Natural killer cell (primary cell): Measurements from ENCODE around the gene SAMD9L. TPM values are rescaled to one million over a fixed set of nuclear protein-coding genes. Genes with fewer than 3 reads are reported as not detected.

ENCODE experiments used
- ATAC-seq, 3 donors: fragments of 150-1000 bp in 2 of 3; fragments of 200-7000 bp in 1 of 3; cut with Tn5 transposase; 1 replicate in 1 of 3; 2 replicates in 2 of 3; pipeline ENCODE4 v1.10.0; 2021; ENCODE audit warnings: mild to moderate bottlenecking in 2 of 3, moderate library complexity in 2 of 3
- DNase-seq, 2 donors: peaks; one replicate each; pipeline versions ENCODE4 v3.0.0 to v3.0.0-alpha.2; 2013 to 2021; ENCODE audit warnings: mixed read lengths in 1 of 2
- H3K27ac ChIP-seq: one replicate; pipeline ENCODE4 v1.5.1; 2013; ENCODE audit warnings: mild to moderate bottlenecking, low read length
- H3K27me3 ChIP-seq: one replicate; pipeline ENCODE4 v1.6.1; 2013; ENCODE audit warnings: low read length; ENCODE audit not compliant: control insufficient read depth, insufficient read depth
- H3K36me3 ChIP-seq: one replicate; pipeline ENCODE4 v1.6.1; 2013; ENCODE audit warnings: low read length; ENCODE audit not compliant: control insufficient read depth, insufficient read depth
- H3K4me1 ChIP-seq: one replicate; pipeline ENCODE4 v1.6.1; 2013; ENCODE audit warnings: low read length; ENCODE audit not compliant: control insufficient read depth, insufficient read depth
- H3K4me3 ChIP-seq: one replicate; pipeline ENCODE4 v1.5.1; 2013; ENCODE audit warnings: low read length
- H3K9me3 ChIP-seq: one replicate; pipeline ENCODE4 v1.6.1; 2013; ENCODE audit warnings: low read length; ENCODE audit not compliant: control insufficient read depth, insufficient read depth
- H3K27ac Mint-ChIP-seq, 2 donors: one replicate each; pipeline ENCODE4 v1.8.0; 2022; ENCODE audit warnings: mild to moderate bottlenecking in 2 of 2, mixed read lengths in 2 of 2, moderate library complexity in 1 of 2
- H3K27me3 Mint-ChIP-seq, 2 donors: one replicate each; pipeline ENCODE4 v1.8.0; 2022; ENCODE audit warnings: low read depth in 2 of 2, mixed read lengths in 2 of 2
- H3K36me3 Mint-ChIP-seq: one replicate; pipeline ENCODE4 v1.8.0; 2022; ENCODE audit warnings: mixed read lengths
- H3K4me1 Mint-ChIP-seq, 2 donors: one replicate each; pipeline ENCODE4 v1.8.0; 2022; ENCODE audit warnings: mixed read lengths in 2 of 2
- H3K4me3 Mint-ChIP-seq: one replicate; pipeline ENCODE4 v1.8.0; 2022; ENCODE audit warnings: mild to moderate bottlenecking, moderate library complexity, mixed read lengths
- H3K9me3 Mint-ChIP-seq, 2 donors: one replicate each; pipeline ENCODE4 v1.8.0; 2022; ENCODE audit warnings: mixed read lengths in 2 of 2
- WGBS: methylation state at CpG from one replicate; pipeline ENCODE4 v1.1.7; 2013; ENCODE audit warnings: missing lambda C conversion rate; ENCODE audit not compliant: insufficient coverage; 5-methylcytosine and 5-hydroxymethylcytosine counted together
- intact Hi-C: fragments of 100-400 bp; cut with micrococcal nuclease; formaldehyde crosslinking; loops from one replicate; pipeline ENCODE4 v1.14.2; 2022
- total RNA-seq, 4 donors: library from RNA; stranded (reverse); fragments of 120-200 nt in 1 of 4; gene quantifications; one replicate each; pipeline versions ENCODE4 v1.2.3 to v1.2.4, GENCODE V29; 2013 to 2022
- TF ChIP-seq, protein P1 (sequence below): fragments of 200-600 bp; IDR thresholded peaks from one replicate; pipeline ENCODE4 v1.8.0; 2022; ENCODE audit warnings: antibody characterized with exemption

SAMD9L gene
- total RNA-seq, 3 donors from 2014 or later (not counting 1 experiment from before 2014, with no cell fraction given): 49.2 to 62.4 (median 49.9) TPM

DNA sequence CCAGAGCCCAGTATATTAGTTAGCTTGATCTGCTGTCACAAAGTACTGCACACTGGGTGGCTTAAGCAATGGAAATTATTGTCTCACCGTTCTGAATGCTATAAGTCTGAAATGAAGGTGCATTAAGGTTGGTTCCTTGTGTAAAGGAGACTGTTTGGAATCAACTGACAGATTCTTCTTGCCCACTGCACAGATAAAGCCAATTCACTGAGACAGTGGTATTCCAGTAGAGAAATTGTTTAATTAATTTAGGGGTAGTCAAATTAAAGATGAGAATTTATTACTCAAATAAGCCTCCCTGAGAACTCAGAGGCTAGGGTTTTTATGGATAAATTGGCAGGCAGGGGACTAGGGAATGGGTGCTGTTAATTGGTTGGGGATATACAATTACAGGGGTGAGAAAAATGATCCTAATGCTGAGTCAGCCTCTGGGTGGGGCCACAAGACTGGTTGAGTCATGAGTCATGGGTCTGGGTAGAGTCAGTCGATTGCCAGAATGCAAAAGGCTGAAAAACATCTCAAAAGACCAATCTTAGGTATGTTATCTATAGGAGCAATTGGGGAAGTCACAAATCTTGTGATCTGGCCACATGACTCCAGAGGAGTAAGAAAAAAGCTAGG, 23.5 kb upstream of the SAMD9L start:
- intact Hi-C loops: no loop called here
- Histone ChIP-seq H3K36me3 (no peaks in the 10 kb centered on the region), H3K27ac (no peak overlapping the region), H3K9me3 (peaks cover 4% of the 10 kb centered on the region), H3K4me3 (no peak overlapping the region), H3K4me1 (no peaks in the 10 kb centered on the region), H3K27me3 (no peaks in the 10 kb centered on the region)
- DNase-seq (no peak), ATAC-seq (no peak)
- no peaks in the 10 kb centered on the region for H3K36me3 Mint-ChIP-seq
- H3K4me3 Mint-ChIP-seq: no peak overlapping the region
- H3K27me3 Mint-ChIP-seq: peaks cover 19 to 21% of the 10 kb centered on the region in 2 donors
- no peaks in the 10 kb centered on the region for H3K4me1 Mint-ChIP-seq
- no peak overlapping the region for H3K27ac Mint-ChIP-seq
- WGBS: 71% methylated on average over 2 of the region's 2 CpGs
- H3K9me3 Mint-ChIP-seq: peaks cover 0 to 3% of the 10 kb centered on the region in 2 donors
- TF ChIP-seq, protein P1, sequence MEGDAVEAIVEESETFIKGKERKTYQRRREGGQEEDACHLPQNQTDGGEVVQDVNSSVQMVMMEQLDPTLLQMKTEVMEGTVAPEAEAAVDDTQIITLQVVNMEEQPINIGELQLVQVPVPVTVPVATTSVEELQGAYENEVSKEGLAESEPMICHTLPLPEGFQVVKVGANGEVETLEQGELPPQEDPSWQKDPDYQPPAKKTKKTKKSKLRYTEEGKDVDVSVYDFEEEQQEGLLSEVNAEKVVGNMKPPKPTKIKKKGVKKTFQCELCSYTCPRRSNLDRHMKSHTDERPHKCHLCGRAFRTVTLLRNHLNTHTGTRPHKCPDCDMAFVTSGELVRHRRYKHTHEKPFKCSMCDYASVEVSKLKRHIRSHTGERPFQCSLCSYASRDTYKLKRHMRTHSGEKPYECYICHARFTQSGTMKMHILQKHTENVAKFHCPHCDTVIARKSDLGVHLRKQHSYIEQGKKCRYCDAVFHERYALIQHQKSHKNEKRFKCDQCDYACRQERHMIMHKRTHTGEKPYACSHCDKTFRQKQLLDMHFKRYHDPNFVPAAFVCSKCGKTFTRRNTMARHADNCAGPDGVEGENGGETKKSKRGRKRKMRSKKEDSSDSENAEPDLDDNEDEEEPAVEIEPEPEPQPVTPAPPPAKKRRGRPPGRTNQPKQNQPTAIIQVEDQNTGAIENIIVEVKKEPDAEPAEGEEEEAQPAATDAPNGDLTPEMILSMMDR: no peak

- no peaks in the 10 kb centered on the region for H3K36me3 ChIP-seq
- Mint-ChIP-seq H3K27me3 (peaks cover 4 to 26% of the 10 kb centered on the region in 2 donors), H3K4me1 (no peaks in the 10 kb centered on the region), H3K27ac (no peak overlapping the region), H3K36me3 (no peaks in the 10 kb centered on the region), H3K9me3 (no peaks in the 10 kb centered on the region), H3K4me3 (no peak overlapping the region)
- no peaks in the 10 kb centered on the region for H3K4me1 ChIP-seq
- ATAC-seq (peak in 1 of 3 donors; percentile 44), DNase-seq (peak in 1 of 2 donors; percentile 49)
- H3K9me3 ChIP-seq: peaks cover 4% of the 10 kb centered on the region
- WGBS: 43% methylated on average over 1 of the region's 1 CpG
- TF ChIP-seq, protein P1: no peak
- no peaks in the 10 kb centered on the region for H3K27me3 ChIP-seq
- intact Hi-C loops: no loop called here
- no peak overlapping the region for H3K4me3 ChIP-seq
- H3K27ac ChIP-seq: peak overlapping the region; percentile 25
Measured at GRCh38 chr7:93165447-93165846, 17.3 kb upstream of the SAMD9L start.

- H3K27ac ChIP-seq: no peak overlapping the region
- no peaks in the 10 kb centered on the region for H3K36me3 Mint-ChIP-seq
- H3K4me3 Mint-ChIP-seq: no peak overlapping the region
Measured at GRCh38 chr7:93164766-93165165, 16.6 kb upstream of the SAMD9L start.

More at GRCh38 chr7:93164766-93165165, 16.6 kb upstream of the SAMD9L start:
- H3K27me3 ChIP-seq: no peaks in the 10 kb centered on the region
- H3K9me3 ChIP-seq: peaks cover 4% of the 10 kb centered on the region
- H3K27ac Mint-ChIP-seq: no peak overlapping the region
- no peak overlapping the region for H3K4me3 ChIP-seq
- H3K36me3 ChIP-seq: no peaks in the 10 kb centered on the region
- TF ChIP-seq, protein P1: no peak
- no CpG with 5 or more reads among the region's 2 CpGs for WGBS
- H3K4me1 Mint-ChIP-seq: no peaks in the 10 kb centered on the region
- no peaks in the 10 kb centered on the region for H3K9me3 Mint-ChIP-seq
- no peak for ATAC-seq
- no peaks in the 10 kb centered on the region for H3K4me1 ChIP-seq
- peaks cover 11 to 26% of the 10 kb centered on the region in 2 donors for H3K27me3 Mint-ChIP-seq
- intact Hi-C loops: no loop called here
- no peak for DNase-seq
